Activated CD8-positive, alpha-beta T cell treated with anti-CD3 and anti-CD28 coated beads, Interleukin-2, amount 10 ng/mL, durations not matched to agents 7 days and 5 days (primary cell): ENCODE data around the gene B4GALT5. TPM values are rescaled to one million over a fixed set of nuclear protein-coding genes. Genes with fewer than 3 reads are reported as not detected.
A peak's percentile ranks its signal among the peaks of the same experiment; 100 is the strongest.

Experiments used
- ATAC-seq: fragments of 150-1000 bp; cut with Tn5 transposase; one replicate; pipeline ENCODE4 v1.10.0; 2021; ENCODE audit warnings: moderate library complexity
- CTCF ChIA-PET: fragments of 350-600 bp; sonication (Branson Sonifier 250); formaldehyde crosslinking; loops from one replicate; lab custom pipeline; 2021; ENCODE audit warnings: antibody characterized with exemption; lab: Charles Lee
- POLR2A ChIA-PET: fragments of 350-600 bp; sonication (Branson Sonifier 250); formaldehyde crosslinking; loops from one replicate; lab custom pipeline; 2021; ENCODE audit warnings: antibody characterized with exemption; lab: Charles Lee
- DNase-seq: peaks from one replicate; pipeline ENCODE4 v3.0.0-alpha.2; 2020
- H3K27ac Mint-ChIP-seq: one replicate; pipeline ENCODE4 v1.8.0; 2021; ENCODE audit warnings: mild to moderate bottlenecking, mixed read lengths
- H3K27me3 Mint-ChIP-seq: one replicate; pipeline ENCODE4 v1.8.0; 2021; ENCODE audit warnings: low read depth, mixed read lengths
- H3K36me3 Mint-ChIP-seq: one replicate; pipeline ENCODE4 v1.8.0; 2021; ENCODE audit warnings: low read depth, mixed read lengths
- H3K4me1 Mint-ChIP-seq: one replicate; pipeline ENCODE4 v1.8.0; 2021; ENCODE audit warnings: low read depth, mixed read lengths
- H3K4me3 Mint-ChIP-seq: one replicate; pipeline ENCODE4 v1.8.0; 2021; ENCODE audit warnings: mild to moderate bottlenecking, mixed read lengths
- H3K9me3 Mint-ChIP-seq: one replicate; pipeline ENCODE4 v1.8.0; 2022; ENCODE audit warnings: mixed read lengths; ENCODE audit not compliant: insufficient read depth
- total RNA-seq, 2 experiments: library from RNA; stranded (reverse); gene quantifications; one replicate each; pipeline ENCODE4 v1.2.3, GENCODE V29; 2021

The B4GALT5 gene
- total RNA-seq, 2 experiments from 2014 or later = 13.3 to 13.4 TPM

GRCh38 chr20:49647550-49647949, 66.1 kb downstream of the B4GALT5 start:
- Mint-ChIP-seq H3K4me3 (no peak overlapping the region), H3K4me1 (peaks cover 5% of the 10 kb centered on the region), H3K36me3 (peaks cover 15% of the 10 kb centered on the region), H3K9me3 (no peaks in the 10 kb centered on the region), H3K27me3 (no peaks in the 10 kb centered on the region), H3K27ac (no peak overlapping the region)
- DNase-seq (no peak), ATAC-seq (no peak)
- POLR2A ChIA-PET = no interaction called here
- CTCF ChIA-PET = no interaction called here

DNA sequence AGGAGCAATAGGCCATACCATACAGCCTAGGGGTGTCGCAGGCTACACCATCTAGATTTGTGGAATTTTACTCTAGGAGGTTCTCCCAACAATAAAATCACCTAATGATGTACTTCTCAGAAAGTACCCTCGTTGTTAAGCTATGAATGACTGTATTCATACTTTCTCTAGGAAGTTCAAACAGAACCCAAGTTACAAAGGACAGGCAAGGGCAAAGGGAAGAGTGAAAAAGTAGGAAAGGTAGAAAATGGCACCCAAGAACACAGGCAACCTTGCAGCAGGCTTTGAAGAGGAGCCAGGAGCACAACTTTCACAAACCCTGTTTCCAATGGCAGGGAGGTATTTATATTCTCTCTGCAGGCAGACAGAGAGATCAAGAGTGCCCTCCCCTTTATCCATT, 67.2 kb downstream of the B4GALT5 start:
- Mint-ChIP-seq H3K9me3 (no peaks in the 10 kb centered on the region), H3K36me3 (peaks cover 24% of the 10 kb centered on the region), H3K4me3 (no peak overlapping the region), H3K27ac (no peak overlapping the region), H3K4me1 (peaks cover 15% of the 10 kb centered on the region), H3K27me3 (no peaks in the 10 kb centered on the region)
- ChIA-PET POLR2A (no interaction called here), CTCF (no interaction called here)
- no peak for DNase-seq
- no peak for ATAC-seq

DNA sequence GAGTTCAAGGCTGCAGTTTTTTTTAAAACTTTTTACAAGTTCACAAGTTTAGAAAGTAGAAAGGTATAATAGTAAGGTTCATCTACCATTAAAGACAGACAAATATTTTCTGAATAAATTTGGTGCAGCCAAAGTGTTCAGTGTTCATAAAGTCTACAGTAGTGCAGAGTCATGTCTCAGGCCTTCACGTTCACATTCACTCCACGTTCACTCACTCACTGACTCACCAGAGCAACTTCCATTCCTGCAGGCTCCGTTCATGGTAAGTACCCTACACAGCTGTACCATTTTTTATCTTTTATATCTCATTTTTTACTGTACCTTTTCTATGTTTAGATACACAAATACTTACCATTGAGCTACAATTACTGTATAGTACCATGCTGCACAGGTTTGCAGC, 67.6 kb downstream of the B4GALT5 start:
- Mint-ChIP-seq H3K4me1 (peaks cover 19% of the 10 kb centered on the region), H3K27me3 (no peaks in the 10 kb centered on the region), H3K4me3 (no peak overlapping the region), H3K36me3 (peaks cover 28% of the 10 kb centered on the region), H3K27ac (no peak overlapping the region), H3K9me3 (no peaks in the 10 kb centered on the region)
- ChIA-PET CTCF (no interaction called here), POLR2A (no interaction called here)
- ATAC-seq (no peak), DNase-seq (no peak)

DNA sequence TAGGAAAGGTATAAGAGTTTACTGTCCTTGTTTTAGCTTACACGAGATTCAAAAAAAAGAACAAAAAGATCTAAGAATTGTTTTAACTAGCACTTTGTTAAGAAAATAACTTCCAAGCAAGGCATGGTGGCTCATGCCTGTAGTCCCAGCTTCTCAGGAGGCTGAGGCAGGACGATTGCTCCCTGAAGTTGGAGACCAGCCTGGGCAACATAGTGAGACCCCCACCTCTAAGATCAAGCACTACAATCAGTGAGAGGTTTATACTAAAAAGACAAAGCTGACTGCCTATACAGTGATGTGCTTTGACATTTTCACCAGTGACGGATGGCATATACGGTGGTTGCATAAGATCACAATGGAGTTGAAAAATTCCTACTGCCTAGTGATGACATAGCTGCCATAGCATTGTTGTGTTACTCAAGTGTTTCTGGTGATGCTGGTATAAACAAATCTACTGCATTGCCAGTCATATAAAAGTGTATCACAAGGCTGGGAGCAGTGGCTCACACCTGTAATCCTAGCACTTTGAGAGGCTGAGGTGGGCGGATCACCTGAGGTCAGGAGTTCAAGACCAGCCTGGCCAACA, 68.6 kb downstream of the B4GALT5 start:
- peaks cover 35% of the 10 kb centered on the region for H3K36me3 Mint-ChIP-seq
- DNase-seq (no peak), ATAC-seq (no peak)
- H3K9me3 Mint-ChIP-seq = no peaks in the 10 kb centered on the region
- no peak overlapping the region for H3K27ac Mint-ChIP-seq
- POLR2A ChIA-PET = no interaction called here
- peaks cover 20% of the 10 kb centered on the region for H3K4me1 Mint-ChIP-seq
- CTCF ChIA-PET = interaction anchor here (1.2 kb wide), 1 partner anchor 34 kb away, joined by 3 read pairs; no protein-coding TSS in a partner anchor
- no peaks in the 10 kb centered on the region for H3K27me3 Mint-ChIP-seq
- H3K4me3 Mint-ChIP-seq = no peak overlapping the region

DNA sequence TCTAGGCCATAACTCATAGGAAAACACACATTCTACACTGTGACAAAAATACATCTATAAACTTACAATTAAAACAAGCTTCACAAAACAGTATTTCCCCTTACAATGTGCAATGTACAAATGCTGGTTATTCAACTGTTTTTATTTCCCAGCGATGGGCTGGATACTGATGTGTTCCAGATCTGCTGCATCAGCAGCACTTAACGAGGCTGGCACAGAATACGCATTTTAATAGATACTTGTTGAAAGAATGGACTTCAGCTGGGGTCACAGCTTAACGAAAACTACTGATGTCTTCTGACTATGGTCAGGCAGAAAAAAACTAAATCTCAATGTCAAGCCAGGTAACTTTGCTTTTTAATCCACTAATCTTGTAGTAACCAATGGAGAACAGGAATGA, 70.9 kb downstream of the B4GALT5 start:
- CTCF ChIA-PET = interaction anchor here (0.6 to 2.3 kb wide), 9 partner anchors 16 to 203 kb away, joined by 3 to 8 read pairs (median 4); no protein-coding TSS in a partner anchor

GRCh38 chr20:49641683-49642656, 71.7 kb downstream of the B4GALT5 start:
- Mint-ChIP-seq H3K27ac (peak overlapping the region; percentile 86), H3K27me3 (no peaks in the 10 kb centered on the region), H3K4me1 (peaks cover 20% of the 10 kb centered on the region), H3K36me3 (peaks cover 43% of the 10 kb centered on the region), H3K9me3 (no peaks in the 10 kb centered on the region), H3K4me3 (no peak overlapping the region)
- DNase-seq (peak; percentile 61), ATAC-seq (peak; percentile 96)
- POLR2A ChIA-PET = interaction anchor here (0.7 to 1.2 kb wide), 2 partner anchors 28 to 171 kb away, joined by 3 read pairs; no protein-coding TSS in a partner anchor
- CTCF ChIA-PET = interaction anchor here (0.6 to 2.3 kb wide), 13 partner anchors 15 to 308 kb away, joined by 3 to 8 read pairs (median 4); no protein-coding TSS in a partner anchor

More for the DNA sequence above, 70.9 kb downstream of the B4GALT5 start:
- DNase-seq (no peak), ATAC-seq (no peak)
- Mint-ChIP-seq H3K9me3 (no peaks in the 10 kb centered on the region), H3K4me1 (peaks cover 20% of the 10 kb centered on the region), H3K36me3 (peaks cover 43% of the 10 kb centered on the region), H3K27me3 (no peaks in the 10 kb centered on the region), H3K4me3 (no peak overlapping the region), H3K27ac (peak overlapping the region; percentile 86)
- POLR2A ChIA-PET = no interaction called here

DNA sequence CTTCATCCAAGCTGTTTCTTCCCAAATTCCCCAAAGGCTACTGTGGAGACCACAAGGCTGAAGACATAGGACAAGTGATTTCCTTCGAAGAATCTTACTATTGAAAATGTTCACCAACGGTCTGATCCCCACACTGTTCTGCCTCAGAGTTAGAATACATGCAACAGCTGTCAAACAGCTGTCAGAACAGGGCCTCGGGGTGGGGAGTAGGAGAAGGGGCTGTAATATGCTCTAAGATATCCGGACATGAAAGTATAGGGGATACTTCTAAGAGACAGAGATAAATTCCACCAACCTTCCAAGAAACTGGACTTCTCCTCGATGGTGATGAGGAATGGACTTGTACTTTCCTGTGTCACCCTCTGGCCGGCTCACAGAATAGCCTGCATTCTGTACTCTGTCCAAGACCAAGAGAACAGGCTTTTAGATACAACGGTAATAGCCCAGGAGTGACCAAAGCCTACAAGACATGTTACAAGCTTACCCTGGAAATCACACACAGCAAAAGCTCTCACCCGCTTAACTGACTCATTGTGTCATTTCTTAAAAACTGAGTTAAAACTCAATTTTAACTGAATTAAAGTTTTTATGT, 76.5 kb downstream of the B4GALT5 start:
- Mint-ChIP-seq H3K9me3 (no peaks in the 10 kb centered on the region), H3K36me3 (peaks cover 45% of the 10 kb centered on the region), H3K4me3 (no peak overlapping the region), H3K27ac (no peak overlapping the region), H3K4me1 (peaks cover 14% of the 10 kb centered on the region), H3K27me3 (no peaks in the 10 kb centered on the region)
- no peak for DNase-seq
- ChIA-PET POLR2A (interaction anchor here (0.7 kb wide), 1 partner anchor 213 kb away, joined by 4 read pairs; no protein-coding TSS in a partner anchor), CTCF (no interaction called here)
- no peak for ATAC-seq

DNA sequence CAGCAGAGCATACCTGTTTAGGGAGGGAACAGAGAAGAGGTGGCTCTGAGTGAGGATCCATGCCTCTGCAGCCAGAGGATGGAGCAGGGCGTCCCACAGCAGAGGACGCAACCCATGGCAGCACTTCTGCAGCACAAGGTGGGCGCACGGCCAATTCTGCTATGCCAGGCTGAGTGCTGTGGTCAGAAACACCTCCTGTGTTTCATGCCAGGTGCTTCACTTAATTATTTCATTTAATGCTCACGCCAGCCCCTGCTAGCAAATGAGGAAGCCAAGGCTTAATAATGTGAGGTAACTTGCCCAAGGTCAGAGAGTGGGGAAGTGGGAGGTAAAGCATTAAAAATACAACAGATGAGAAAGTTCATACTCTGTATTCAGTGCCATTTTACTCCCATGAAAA, 77.2 kb downstream of the B4GALT5 start:
- POLR2A ChIA-PET = no interaction called here

DNA sequence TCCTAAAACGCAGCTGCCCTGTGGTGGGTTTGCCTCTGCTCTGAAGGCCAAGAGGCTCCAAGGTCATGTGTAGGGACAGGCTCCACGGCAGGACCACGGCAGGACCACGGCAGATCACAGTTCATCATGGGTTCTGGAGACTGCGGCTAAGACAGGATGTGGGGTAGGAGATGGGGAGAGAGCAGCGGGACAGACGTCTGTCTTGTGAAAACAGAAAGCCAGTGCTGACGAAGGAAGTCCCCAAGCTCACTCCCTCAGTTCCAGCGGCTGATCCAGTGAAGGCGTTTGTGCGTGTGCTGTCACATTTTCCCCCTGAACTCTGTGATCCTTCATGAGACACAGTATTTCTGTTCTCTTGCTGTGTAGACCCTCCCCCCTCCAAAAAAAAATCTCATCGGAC, 77.8 kb downstream of the B4GALT5 start:
- DNase-seq = no peak
- Mint-ChIP-seq H3K9me3 (no peaks in the 10 kb centered on the region), H3K36me3 (peaks cover 35% of the 10 kb centered on the region), H3K27me3 (no peaks in the 10 kb centered on the region), H3K27ac (peak overlapping the region; percentile 8), H3K4me1 (peaks cover 3% of the 10 kb centered on the region), H3K4me3 (no peak overlapping the region)
- ChIA-PET CTCF (no interaction called here), POLR2A (no interaction called here)
- no peak for ATAC-seq

More for the DNA sequence above, 77.2 kb downstream of the B4GALT5 start:
- Mint-ChIP-seq H3K4me1 (peaks cover 7% of the 10 kb centered on the region), H3K27me3 (no peaks in the 10 kb centered on the region), H3K36me3 (peaks cover 40% of the 10 kb centered on the region), H3K4me3 (no peak overlapping the region), H3K9me3 (no peaks in the 10 kb centered on the region), H3K27ac (peak overlapping the region; percentile 53)
- no peak for ATAC-seq
- no peak for DNase-seq
- CTCF ChIA-PET = no interaction called here

- peaks cover 30% of the 10 kb centered on the region for H3K36me3 Mint-ChIP-seq
These were observed 78.5 kb downstream of the B4GALT5 start for GRCh38 chr20:49635166-49635565.

DNA sequence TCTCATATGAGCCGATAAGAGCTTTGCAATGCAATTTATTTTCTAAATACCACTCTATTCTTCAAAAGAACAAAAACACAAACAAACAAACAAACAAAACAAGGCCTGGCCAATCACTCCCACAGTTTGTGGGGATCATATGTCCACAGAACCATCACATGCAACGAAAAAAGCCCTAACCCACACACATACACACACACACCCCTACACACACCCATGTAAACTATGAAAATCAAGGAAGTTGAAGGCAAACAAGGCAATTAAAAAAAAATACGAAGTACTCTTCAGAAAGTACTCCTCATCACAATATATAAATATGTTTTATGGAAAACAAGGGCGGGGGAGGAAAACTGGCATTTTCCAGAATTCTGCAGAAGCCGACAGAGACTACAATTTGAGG, 79.6 kb downstream of the B4GALT5 start:
- peaks cover 3% of the 10 kb centered on the region for H3K4me1 Mint-ChIP-seq
- no peak for DNase-seq
- H3K36me3 Mint-ChIP-seq = peaks cover 22% of the 10 kb centered on the region
- H3K4me3 Mint-ChIP-seq = no peak overlapping the region
- no peaks in the 10 kb centered on the region for H3K9me3 Mint-ChIP-seq
- H3K27ac Mint-ChIP-seq = no peak overlapping the region
- ChIA-PET CTCF (no interaction called here), POLR2A (interaction anchor here (0.7 kb wide), 1 partner anchor 42 kb away, joined by 4 read pairs; no protein-coding TSS in a partner anchor)
- H3K27me3 Mint-ChIP-seq = no peaks in the 10 kb centered on the region
- no peak for ATAC-seq

More at GRCh38 chr20:49635166-49635565, 78.5 kb downstream of the B4GALT5 start:
- DNase-seq (no peak), ATAC-seq (no peak)
- ChIA-PET CTCF (interaction anchor here (0.6 kb wide), 1 partner anchor 31 kb away, joined by 3 read pairs; no protein-coding TSS in a partner anchor), POLR2A (no interaction called here)
- no peak overlapping the region for H3K4me3 Mint-ChIP-seq
- no peaks in the 10 kb centered on the region for H3K27me3 Mint-ChIP-seq
- H3K4me1 Mint-ChIP-seq = peaks cover 3% of the 10 kb centered on the region
- no peak overlapping the region for H3K27ac Mint-ChIP-seq
- H3K9me3 Mint-ChIP-seq = no peaks in the 10 kb centered on the region
